ENCODE data around the gene PDE4B. TPM values are rescaled to one million over a fixed set of nuclear protein-coding genes. Genes with fewer than 3 reads are reported as not detected.

Gene PDE4B
- total RNA-seq, 1 donor from 2014 or later = 37.5 TPM

DNA sequence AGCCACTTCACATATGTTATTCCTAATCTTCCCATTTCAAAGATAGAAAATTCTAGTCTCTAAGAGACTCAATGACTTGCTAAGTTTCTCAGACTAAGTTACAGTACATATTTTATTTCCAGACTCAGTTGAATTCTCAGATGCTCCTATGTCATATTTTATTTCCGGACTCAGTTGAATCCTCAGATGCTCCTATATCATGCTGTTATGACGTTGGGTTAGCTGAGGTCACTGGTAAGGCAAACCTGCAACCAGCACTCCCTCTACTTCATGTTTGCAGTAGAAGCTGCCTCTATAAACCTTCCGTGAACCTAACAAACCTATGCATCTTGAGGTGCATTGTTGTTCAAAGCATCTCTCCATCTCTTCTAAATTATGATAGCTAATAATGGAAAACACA, 554.2 kb downstream of the PDE4B start:
- no peaks in the 10 kb centered on the region for H3K27me3 Mint-ChIP-seq (ENCODE audit: low read depth)
- H3K27ac Mint-ChIP-seq (ENCODE audit: unreplicated experiment) = no peak overlapping the region
- no peak for DNase-seq (ENCODE audit: low read depth, low spot score)
- no peak overlapping the region for H3K4me3 Mint-ChIP-seq
- TF ChIP-seq, protein P1, sequence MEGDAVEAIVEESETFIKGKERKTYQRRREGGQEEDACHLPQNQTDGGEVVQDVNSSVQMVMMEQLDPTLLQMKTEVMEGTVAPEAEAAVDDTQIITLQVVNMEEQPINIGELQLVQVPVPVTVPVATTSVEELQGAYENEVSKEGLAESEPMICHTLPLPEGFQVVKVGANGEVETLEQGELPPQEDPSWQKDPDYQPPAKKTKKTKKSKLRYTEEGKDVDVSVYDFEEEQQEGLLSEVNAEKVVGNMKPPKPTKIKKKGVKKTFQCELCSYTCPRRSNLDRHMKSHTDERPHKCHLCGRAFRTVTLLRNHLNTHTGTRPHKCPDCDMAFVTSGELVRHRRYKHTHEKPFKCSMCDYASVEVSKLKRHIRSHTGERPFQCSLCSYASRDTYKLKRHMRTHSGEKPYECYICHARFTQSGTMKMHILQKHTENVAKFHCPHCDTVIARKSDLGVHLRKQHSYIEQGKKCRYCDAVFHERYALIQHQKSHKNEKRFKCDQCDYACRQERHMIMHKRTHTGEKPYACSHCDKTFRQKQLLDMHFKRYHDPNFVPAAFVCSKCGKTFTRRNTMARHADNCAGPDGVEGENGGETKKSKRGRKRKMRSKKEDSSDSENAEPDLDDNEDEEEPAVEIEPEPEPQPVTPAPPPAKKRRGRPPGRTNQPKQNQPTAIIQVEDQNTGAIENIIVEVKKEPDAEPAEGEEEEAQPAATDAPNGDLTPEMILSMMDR (conservative IDR thresholded peaks at IDR 0.05) = no peak
- no peaks in the 10 kb centered on the region for H3K9me3 Mint-ChIP-seq
- H3K4me1 Mint-ChIP-seq = peaks cover 86% of the 10 kb centered on the region
- peaks cover 5% of the 10 kb centered on the region for H3K36me3 Mint-ChIP-seq (ENCODE audit: low read depth)

DNA sequence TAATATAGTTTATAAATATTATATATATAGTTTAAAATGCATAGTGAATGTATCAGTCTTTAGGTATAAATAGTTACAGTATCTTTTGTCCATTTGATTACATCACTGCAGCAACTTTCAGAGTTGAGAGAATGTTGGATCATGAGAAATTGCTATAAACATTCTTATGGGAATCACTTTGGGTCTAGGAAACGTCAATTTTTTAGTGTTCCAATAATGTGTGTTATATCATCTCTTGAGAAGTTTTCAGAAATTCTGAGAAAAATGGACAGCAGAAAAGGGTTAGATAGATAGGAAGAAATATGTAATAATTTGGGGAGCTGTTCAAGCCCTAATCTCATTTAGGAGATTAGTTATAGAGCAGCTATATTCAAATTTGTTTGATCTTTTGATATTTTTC, 556.1 kb downstream of the PDE4B start:
- peaks cover 5% of the 10 kb centered on the region for H3K36me3 Mint-ChIP-seq (ENCODE audit: low read depth)
- TF ChIP-seq, protein P1 (conservative IDR thresholded peaks at IDR 0.05) = no peak
- peaks cover 94% of the 10 kb centered on the region for H3K4me1 Mint-ChIP-seq
- H3K27me3 Mint-ChIP-seq (ENCODE audit: low read depth) = no peaks in the 10 kb centered on the region
- no peak overlapping the region for H3K4me3 Mint-ChIP-seq
- H3K9me3 Mint-ChIP-seq = no peaks in the 10 kb centered on the region
- DNase-seq (ENCODE audit: low read depth, low spot score) = no peak
- H3K27ac Mint-ChIP-seq (ENCODE audit: unreplicated experiment) = peak overlapping the region; percentile 93

DNA sequence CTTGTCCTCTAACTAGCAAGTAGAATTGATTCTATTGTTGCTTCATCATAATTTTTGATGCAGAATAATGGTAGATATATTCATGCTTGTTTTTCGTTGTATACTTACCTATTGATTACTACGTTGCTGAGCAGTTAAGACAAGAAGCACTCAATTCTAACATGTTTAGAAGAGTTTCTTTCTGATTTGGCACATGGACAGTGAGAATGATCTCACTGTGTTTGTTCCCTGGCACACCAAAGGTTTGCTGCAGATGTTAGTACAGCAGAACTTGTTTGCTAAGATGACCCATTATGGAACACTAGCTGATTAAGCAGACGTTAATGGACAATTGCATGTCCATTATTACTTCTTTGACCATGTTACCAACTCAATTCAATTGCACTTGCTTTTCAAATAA, 556.5 kb downstream of the PDE4B start:
- Mint-ChIP-seq H3K9me3 (no peaks in the 10 kb centered on the region), H3K4me1 (peaks cover 94% of the 10 kb centered on the region), H3K27me3 (ENCODE audit: low read depth) (no peaks in the 10 kb centered on the region), H3K4me3 (peak overlapping the region; percentile 77), H3K27ac (ENCODE audit: unreplicated experiment) (peak overlapping the region; percentile 93), H3K36me3 (ENCODE audit: low read depth) (peaks cover 5% of the 10 kb centered on the region)
- no peak for DNase-seq (ENCODE audit: low read depth, low spot score)
- TF ChIP-seq, protein P1 (conservative IDR thresholded peaks at IDR 0.05) = no peak

DNA sequence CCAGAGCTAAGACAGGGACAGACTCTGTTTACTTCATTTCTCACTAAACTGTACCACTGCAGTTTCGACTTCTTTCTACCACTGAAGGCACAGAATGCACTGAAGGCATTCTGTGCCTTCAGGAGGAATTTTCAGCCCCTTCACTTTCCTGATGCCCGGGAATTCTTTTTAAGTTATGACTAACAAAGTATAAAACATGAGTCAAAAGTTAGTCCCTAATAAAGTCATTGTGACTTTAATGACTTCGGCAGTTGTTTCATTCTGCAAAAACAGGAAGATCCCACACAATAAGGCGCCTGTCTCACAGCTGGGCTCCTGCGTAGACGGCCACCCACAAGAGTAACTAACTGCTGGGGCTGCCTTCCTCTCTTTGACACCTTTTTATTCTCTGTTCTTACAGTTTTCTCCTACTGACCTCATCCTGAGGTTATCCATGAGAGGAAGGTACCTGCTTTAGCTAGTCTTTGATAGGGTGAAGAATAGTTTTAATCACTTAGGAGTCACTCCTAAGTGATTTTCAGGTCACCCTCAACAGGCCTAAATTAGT, 557.4 kb downstream of the PDE4B start:
- H3K4me3 Mint-ChIP-seq = peak overlapping the region; percentile 77
- peaks cover 93% of the 10 kb centered on the region for H3K4me1 Mint-ChIP-seq
- TF ChIP-seq, protein P1 (conservative IDR thresholded peaks at IDR 0.05) = no peak
- no peaks in the 10 kb centered on the region for H3K9me3 Mint-ChIP-seq
- peak overlapping the region; percentile 93 for H3K27ac Mint-ChIP-seq (ENCODE audit: unreplicated experiment)
- no peaks in the 10 kb centered on the region for H3K27me3 Mint-ChIP-seq (ENCODE audit: low read depth)
- no peak for DNase-seq (ENCODE audit: low read depth, low spot score)
- peaks cover 5% of the 10 kb centered on the region for H3K36me3 Mint-ChIP-seq (ENCODE audit: low read depth)

DNA sequence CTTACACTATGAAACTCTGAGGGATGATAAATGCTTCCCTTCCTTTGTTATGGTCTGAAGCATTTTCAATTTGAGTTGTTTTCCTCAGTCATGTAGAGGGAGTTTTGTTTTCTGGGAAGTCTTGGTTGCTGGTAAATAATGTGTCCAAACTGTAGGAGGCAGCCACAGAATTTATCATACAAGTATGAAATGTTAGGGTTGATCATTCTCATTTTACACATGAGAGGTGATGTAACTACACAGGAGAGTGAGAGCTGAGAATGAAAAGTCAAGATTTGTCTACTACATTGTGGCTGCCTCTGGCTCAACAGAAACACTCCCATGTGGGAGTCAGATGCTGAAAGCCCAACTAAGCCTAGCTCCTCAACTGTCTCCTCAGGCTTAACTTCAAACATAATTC, 558.8 kb downstream of the PDE4B start:
- Mint-ChIP-seq H3K36me3 (ENCODE audit: low read depth) (peaks cover 4% of the 10 kb centered on the region), H3K4me3 (peak overlapping the region; percentile 65), H3K27ac (ENCODE audit: unreplicated experiment) (peak overlapping the region; percentile 94), H3K4me1 (peaks cover 91% of the 10 kb centered on the region), H3K9me3 (no peaks in the 10 kb centered on the region), H3K27me3 (ENCODE audit: low read depth) (no peaks in the 10 kb centered on the region)
- DNase-seq (ENCODE audit: low read depth, low spot score) = no peak
- TF ChIP-seq, protein P1 (conservative IDR thresholded peaks at IDR 0.05) = no peak
